Esophagus muscularis mucosa (tissue), 4 donors: Measurements from ENCODE around the gene CDKN2B-AS1. TPM values are rescaled to one million over a fixed set of nuclear protein-coding genes. Genes with fewer than 3 reads are reported as not detected.
"Not testable (repeated sequence)": the region's sequence is repeated elsewhere in the genome, so short reads cannot be mapped to it uniquely, and the experiment has no call there.

Experiments
- DNase-seq: peaks from one replicate; pipeline ENCODE4 v3.0.0-alpha.2; 2017; ENCODE audit errors: extremely low spot score
- H3K27ac ChIP-seq, 4 donors: fragments of 200-600 bp; sonication (generic); replicated peaks in 1 of 4; 1 replicate in 3 of 4; 2 replicates in 1 of 4; pipeline ENCODE4 v1.5.1; 2016 to 2019; ENCODE audit warnings: mild to moderate bottlenecking in 1 of 4
- H3K27me3 ChIP-seq, 4 donors: fragments of 200-600 bp; sonication (generic); one replicate each; pipeline versions ENCODE4 v1.5.1 to v1.6.0; 2016 to 2019
- H3K36me3 ChIP-seq, 4 donors: fragments of 200-600 bp; sonication (generic); one replicate each; pipeline ENCODE4 v1.5.1; 2016 to 2019
- H3K4me1 ChIP-seq, 4 donors: fragments of 200-600 bp; sonication (generic); one replicate each; pipeline ENCODE4 v1.5.1; 2016 to 2019
- H3K4me3 ChIP-seq, 4 donors: fragments of 200-600 bp; sonication (generic); 1 replicate in 2 of 4; 2 replicates in 2 of 4; pipeline ENCODE4 v1.5.1; 2016 to 2019; ENCODE audit warnings: mild to moderate bottlenecking in 4 of 4, moderate library complexity in 1 of 4
- H3K9me3 ChIP-seq, 4 donors: fragments of 200-600 bp; sonication (generic); 1 replicate in 3 of 4; 2 replicates in 1 of 4; pipeline ENCODE4 v1.5.1; 2016 to 2019
- CTCF ChIP-seq, 3 experiments: fragments of 200-600 bp in 2 of 3; fragments of 450-650 bp in 1 of 3; sonication (generic) in 2 of 3; IDR thresholded peaks; one replicate each; pipeline ENCODE4 v1.5.1; 2017 to 2019; ENCODE audit warnings: antibody characterized with exemption in 3 of 3, mild to moderate bottlenecking in 2 of 3, moderate library complexity in 1 of 3
- EP300 ChIP-seq: sonication (generic); formaldehyde crosslinking; IDR thresholded peaks from one replicate; pipeline ENCODE4 v1.6.1; 2017; ENCODE audit warnings: antibody characterized with exemption
- POLR2A ChIP-seq: fragments of 450-650 bp; IDR thresholded peaks from one replicate; pipeline ENCODE4 v1.6.1; 2017; ENCODE audit warnings: antibody characterized with exemption, moderate library complexity, mild to moderate bottlenecking, low read depth
- POLR2AphosphoS5 ChIP-seq, 2 donors: sonication (generic); formaldehyde crosslinking; IDR thresholded peaks; one replicate each; pipeline ENCODE4 v1.6.1; 2017; ENCODE audit warnings: antibody characterized with exemption in 2 of 2
- WGBS: methylation state at CpG from one replicate; pipeline ENCODE4 v1.1.5; 2018; 5-methylcytosine and 5-hydroxymethylcytosine counted together
- intact Hi-C: fragments of 100-400 bp; cut with DNase I; formaldehyde crosslinking; loops from one replicate; pipeline ENCODE4 v1.15.1; 2023
- total RNA-seq, 4 donors: library from RNA; depleted of rRNA; stranded (reverse); fragments of >200 nt; gene quantifications; one replicate each; pipeline versions ENCODE4 v1.1.0 to v1.2.1, GENCODE V29; 2016

CDKN2B-AS1 gene
- 1 to 10 TPM in 1 of 4 donors, under 1 TPM in 3; 0.52 to 1.3 (median 0.85) TPM for total RNA-seq

GRCh38 chr9:21994556-21995005 lies at the start of gene CDKN2B-AS1:
Gene CDKN2B-AS1 (plus strand): TSS chr9:21994791.
- Histone ChIP-seq H3K27ac (peak within 1 kb of the TSS; percentile 64 to 88 (median 82)), H3K4me3 (peak within 1 kb of the TSS; percentile 68 to 93 (median 76)), H3K27me3 (peaks cover 0 to 40% (median 4%) of the 10 kb centered on the region in 4 donors), H3K4me1 (peaks cover 10 to 24% (median 15%) of the 10 kb centered on the region in 4 donors), H3K36me3 (no peaks in the 10 kb centered on the region), H3K9me3 (no peaks in the 10 kb centered on the region)
- 0% methylated on average over 23 of the region's 43 CpGs for WGBS
- no peak for TF ChIP-seq EP300
- TF ChIP-seq POLR2AphosphoS5 (IDR thresholded peaks at IDR 0.05): no peak
- TF ChIP-seq CTCF (IDR thresholded peaks at IDR 0.05): no peak
- TF ChIP-seq POLR2A: no peak
- DNase-seq: no peak
- intact Hi-C loops: loop anchor here (2.0 kb wide), 1 partner anchor 14 kb away; the partner anchor contains the start of gene CDKN2B

GRCh38 chr9:21945606-21946005 lies 49.0 kb upstream of the CDKN2B-AS1 start:
- 100% methylated on average over 2 of the region's 2 CpGs for WGBS

DNA sequence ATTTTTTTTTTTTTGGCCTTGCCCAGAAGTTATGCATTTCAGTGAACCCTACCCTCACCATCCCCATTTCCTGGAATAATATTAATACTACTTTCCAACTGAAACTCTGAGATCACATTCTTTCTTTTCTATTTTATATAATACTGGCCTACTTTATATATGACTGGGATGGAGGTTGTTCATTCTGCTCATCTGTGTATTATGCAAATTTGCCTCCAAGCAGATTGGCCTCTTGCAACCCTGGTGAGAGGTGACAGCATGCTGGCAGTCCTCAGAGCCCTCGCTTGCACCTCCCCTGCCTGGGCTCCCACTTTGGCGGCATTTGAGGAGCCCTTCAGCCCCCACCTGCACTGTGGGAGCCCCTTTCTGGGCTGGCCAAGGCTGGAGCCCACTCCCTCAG lies 35.8 kb upstream of the CDKN2B-AS1 start:
- H3K9me3 ChIP-seq: peaks cover 0 to 3% (median 0%) of the 10 kb centered on the region in 4 donors
- no peaks in the 10 kb centered on the region for H3K4me1 ChIP-seq
- 71% methylated on average over 2 of the region's 2 CpGs for WGBS
- H3K27me3 ChIP-seq: peaks cover 0 to 17% (median 0%) of the 10 kb centered on the region in 4 donors
- no peak overlapping the region for H3K27ac ChIP-seq
- intact Hi-C loops: no loop called here
- no peaks in the 10 kb centered on the region for H3K36me3 ChIP-seq
- no peak for DNase-seq
- no peak for TF ChIP-seq POLR2A
- TF ChIP-seq POLR2AphosphoS5 (IDR thresholded peaks at IDR 0.05): no peak
- TF ChIP-seq CTCF (IDR thresholded peaks at IDR 0.05): no peak
- no peak for TF ChIP-seq EP300
- no peak overlapping the region for H3K4me3 ChIP-seq

More at GRCh38 chr9:21945606-21946005, 49.0 kb upstream of the CDKN2B-AS1 start:
- TF ChIP-seq POLR2AphosphoS5 (IDR thresholded peaks at IDR 0.05) (no peak), CTCF (IDR thresholded peaks at IDR 0.05) (no peak), EP300 (no peak), POLR2A (no peak)
- H3K4me1 ChIP-seq: no peaks in the 10 kb centered on the region
- H3K4me3 ChIP-seq: no peak overlapping the region
- no peaks in the 10 kb centered on the region for H3K9me3 ChIP-seq
- no peak overlapping the region for H3K27ac ChIP-seq
- no peak for DNase-seq
- intact Hi-C loops: no loop called here
- H3K36me3 ChIP-seq: no peaks in the 10 kb centered on the region
- no peaks in the 10 kb centered on the region for H3K27me3 ChIP-seq

GRCh38 chr9:21959268-21959667 lies 35.3 kb upstream of the CDKN2B-AS1 start:
- DNase-seq, H3K36me3 ChIP-seq, intact Hi-C loops, H3K4me3 ChIP-seq, H3K9me3 ChIP-seq, H3K27ac ChIP-seq, H3K4me1 ChIP-seq: not testable (repeated sequence)
- WGBS: 92% methylated on average over 17 of the region's 33 CpGs
- peaks cover 0 to 21% (median 0%) of the 10 kb centered on the region in 4 donors for H3K27me3 ChIP-seq

DNA sequence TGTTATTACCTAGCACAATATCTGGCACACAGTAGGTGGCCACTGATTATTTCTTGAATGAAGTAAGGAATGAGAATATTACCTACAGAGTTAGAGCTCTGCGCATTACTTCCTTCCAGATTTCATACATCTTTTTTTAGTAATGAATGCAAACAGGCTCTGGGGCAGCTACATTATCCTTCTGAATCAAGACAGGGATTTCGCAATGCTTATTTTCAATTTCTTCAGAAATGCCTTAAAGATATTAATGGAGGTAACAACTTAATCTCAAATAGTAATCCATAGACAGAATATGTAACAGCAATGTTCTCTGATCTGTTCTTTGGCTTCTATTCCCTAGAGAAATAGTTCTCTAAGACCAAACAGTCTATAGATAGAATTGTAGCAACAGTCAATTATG lies 33.0 kb upstream of the CDKN2B-AS1 start:
- H3K36me3 ChIP-seq: no peaks in the 10 kb centered on the region
- intact Hi-C loops: no loop called here
- peaks cover 10 to 17% (median 16%) of the 10 kb centered on the region in 4 donors for H3K4me1 ChIP-seq
- H3K4me3 ChIP-seq: no peak overlapping the region
- WGBS: 100% methylated on average over 2 of the region's 2 CpGs
- DNase-seq: no peak
- peaks cover 0 to 3% (median 0%) of the 10 kb centered on the region in 4 donors for H3K9me3 ChIP-seq
- peaks cover 0 to 44% (median 18%) of the 10 kb centered on the region in 4 donors for H3K27me3 ChIP-seq
- no peak overlapping the region for H3K27ac ChIP-seq
- TF ChIP-seq POLR2AphosphoS5 (IDR thresholded peaks at IDR 0.05) (no peak), EP300 (no peak), CTCF (IDR thresholded peaks at IDR 0.05) (no peak), POLR2A (no peak)
